GOT3 (cell line): Measurements from ENCODE around the gene GBX1.

Experiments used
- DNase-seq: peaks from one replicate; lab custom pipeline; 2025; ENCODE audit warnings: mixed read lengths; lab: John Stamatoyannopoulos, UW

GBX1 gene

GRCh38 chr7:151193203-151193978 lies 25.9 kb upstream of the GBX1 start:
- DNase-seq, result no peak

DNA sequence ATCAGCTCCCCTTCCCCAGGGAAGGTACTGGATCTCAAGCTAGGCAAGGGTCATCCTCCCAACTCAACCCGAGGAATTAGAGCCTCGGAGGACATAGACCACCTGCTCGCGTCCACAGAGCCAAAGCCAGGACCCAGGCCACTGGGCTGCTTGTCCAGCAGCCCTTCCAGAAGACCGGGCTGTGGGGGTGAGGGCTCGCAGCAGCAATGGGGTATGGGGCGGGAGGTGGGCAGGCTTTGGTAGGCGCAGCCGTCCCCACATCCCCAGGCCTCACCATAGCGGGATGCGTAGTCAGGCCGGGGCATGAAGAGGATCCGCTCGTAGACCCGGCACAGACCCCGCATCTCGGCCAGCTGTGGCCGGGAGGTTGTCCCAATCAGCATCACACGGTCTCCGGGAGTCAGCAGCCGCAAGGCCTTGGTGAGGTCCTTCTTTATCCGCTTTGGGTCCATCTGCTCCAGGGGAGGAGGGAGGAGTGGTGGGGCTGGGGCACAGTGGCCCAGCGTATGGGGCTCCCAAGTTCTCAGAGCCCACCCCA lies 24.6 kb upstream of the GBX1 start:
- DNase-seq, result no peak

DNA sequence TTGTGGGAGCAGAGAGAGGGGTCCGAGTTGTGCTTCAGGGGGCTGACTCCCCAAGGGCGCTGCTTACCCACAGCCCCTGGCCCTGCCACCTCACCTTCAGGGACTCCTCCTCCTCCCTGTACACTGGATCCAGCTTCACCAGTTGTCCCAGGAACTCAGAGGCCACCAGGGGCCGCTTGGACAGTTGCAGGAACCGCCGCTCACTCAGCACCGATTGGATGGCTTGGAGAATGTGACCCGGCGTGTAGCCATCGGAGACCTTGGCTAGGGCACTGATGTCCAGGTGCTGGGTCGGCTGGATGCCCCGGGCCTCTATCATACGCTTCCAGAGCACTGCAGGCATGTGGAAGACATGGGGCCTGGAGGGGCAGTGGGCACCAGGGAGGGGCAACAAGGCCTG lies 24.1 kb upstream of the GBX1 start:
- DNase-seq, result no peak

- no peak for DNase-seq
These were observed 21.5 kb upstream of the GBX1 start for GRCh38 chr7:151189038-151189437.

GRCh38 chr7:151188252-151188542 lies 20.7 kb upstream of the GBX1 start:
- DNase-seq, result no peak

DNA sequence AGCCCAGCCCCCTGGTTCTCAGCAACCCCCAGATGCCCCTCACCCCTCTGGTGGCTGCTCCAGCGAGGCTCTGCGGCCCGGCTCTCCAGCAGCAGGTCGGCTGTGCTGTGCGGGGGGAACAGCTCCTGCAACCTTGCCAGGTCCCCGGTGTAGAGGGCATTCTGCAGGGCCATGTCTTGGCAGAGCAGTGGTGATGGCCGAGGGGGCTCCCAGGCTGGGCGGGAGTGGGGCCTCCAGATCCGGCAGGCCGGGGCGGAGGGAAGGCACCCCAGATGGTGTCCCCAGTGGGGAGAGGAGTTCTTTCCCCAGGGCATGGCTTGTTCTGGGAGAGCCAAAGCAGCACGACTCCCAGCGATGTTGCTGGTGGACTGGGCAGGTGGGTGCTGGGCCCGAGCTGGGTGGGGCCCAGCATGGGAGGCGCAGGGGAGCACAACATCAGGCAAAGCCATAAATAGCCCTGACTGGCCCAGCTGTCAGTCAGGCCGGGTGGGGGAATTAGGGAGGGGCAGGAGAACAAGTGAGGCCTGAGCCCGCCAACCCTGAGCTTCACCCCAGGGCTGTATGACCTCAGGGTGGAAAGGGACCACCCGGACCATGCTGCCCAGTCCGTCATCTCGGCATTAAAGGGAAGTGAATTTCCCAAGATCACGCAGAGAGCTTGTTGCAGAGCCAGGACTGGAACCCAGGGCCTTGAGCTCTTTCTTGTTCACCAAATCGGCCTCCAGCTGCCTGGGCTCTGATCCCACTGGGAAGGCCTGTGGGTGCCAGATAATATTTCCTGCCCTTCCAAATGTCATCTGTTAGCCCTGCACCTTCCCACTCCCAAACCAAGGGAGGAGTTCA lies 20.1 kb upstream of the GBX1 start:
- DNase-seq, result no peak

- no peak for DNase-seq
These were observed 19.3 kb upstream of the GBX1 start, which contains the start of gene ASB10 for GRCh38 chr7:151186640-151187408. Gene ASB10, minus strand, starts transcription at chr7:151187250. Its CDS starts 120 bp downstream, at chr7:151187130.

DNA sequence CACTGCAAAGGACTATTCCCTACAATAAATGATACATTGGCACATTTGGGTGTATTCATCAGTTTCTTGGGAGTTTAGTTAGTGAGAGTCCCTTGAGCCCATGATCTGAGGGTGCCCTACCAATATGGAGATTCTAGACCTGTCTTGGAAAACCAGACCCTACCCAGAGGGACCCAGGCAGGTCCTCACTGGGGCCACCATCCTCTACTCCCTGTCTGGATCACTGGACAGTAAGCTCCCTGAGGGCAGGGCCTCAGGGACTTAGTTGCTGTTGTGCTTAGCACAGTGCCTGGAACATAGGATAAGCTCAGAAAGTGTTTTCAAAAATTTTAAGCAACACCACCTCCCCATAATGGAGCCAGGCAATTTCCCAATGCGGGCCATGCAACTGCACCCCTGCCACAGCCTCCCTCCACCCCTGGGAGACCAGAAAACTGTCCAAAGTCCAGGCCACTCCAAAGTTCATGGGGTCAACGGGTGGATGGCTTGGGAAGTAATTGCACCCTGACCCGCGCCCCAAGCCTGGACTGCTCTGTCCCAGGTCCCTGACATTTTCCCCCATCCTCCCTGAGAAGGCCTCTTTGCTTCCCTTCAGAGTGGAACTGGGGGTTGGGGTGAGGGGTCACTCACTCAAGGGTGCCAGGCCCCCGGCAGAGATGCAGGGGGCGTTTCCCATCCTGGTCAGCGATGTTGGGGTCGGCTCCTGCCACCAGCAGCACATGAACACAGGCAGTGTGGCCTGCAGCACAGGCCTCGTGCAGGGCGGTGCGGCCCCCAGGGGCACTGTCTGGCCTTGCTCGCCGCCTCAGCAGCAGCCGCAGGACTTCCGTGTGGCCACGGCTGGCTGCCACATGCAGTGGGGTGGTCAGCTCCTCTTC lies 18.5 kb upstream of the GBX1 start:
- DNase-seq, result no peak

DNA sequence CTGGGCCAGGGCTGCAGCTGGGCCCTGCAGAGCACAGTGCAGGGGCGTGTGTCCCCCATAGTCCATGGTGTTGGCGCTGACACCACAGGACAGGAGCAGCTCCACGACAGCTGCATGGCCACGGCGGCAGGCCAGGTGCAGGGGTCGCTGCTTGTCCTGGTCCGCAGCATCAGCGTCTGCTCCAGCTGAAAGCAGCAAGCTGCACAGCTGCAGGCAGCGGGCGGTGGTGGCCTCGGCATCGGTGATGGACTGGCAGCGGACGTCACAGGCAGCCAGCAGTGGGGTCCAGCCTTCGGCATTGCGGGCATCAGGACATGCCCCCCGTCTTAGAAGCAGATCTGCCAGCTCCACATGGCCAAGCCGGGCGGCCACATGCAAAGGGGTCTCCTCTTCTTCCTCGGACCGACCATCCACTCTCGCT lies 13.5 kb upstream of the GBX1 start:
- DNase-seq, result no peak

GRCh38 chr7:151179946-151180345 lies 12.5 kb upstream of the GBX1 start:
- no peak for DNase-seq

DNA sequence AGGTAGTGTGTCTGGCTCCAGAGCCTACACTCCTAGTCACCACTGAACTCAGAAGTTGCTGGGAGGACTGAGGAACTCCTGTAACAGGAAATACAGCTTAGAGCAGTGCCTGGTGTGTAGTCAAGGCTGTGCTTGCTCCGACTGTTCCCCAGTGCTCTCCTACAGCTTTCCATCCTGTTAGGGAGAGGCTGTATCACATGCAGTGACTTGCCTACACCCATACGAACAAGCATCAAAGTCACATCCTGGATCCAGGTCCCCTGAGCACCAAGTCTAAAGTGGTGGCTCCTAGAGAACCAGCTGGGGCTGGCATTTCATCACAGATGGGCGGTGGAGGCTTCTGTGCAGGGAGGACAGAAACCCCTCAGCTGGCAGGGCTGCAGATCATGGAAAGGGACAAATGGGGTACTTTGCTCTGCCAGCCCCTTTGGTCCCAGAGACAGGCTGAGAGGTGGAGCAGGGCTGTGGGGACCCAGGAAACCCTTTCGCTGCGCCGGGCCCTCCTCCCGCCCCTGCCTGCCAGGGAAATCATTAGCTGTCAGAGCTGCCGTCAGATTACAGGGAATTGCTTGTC lies 11.9 kb upstream of the GBX1 start:
- DNase-seq, result no peak

GRCh38 chr7:151178831-151179230 lies 11.3 kb upstream of the GBX1 start:
- DNase-seq, result no peak

- DNase-seq, result no peak
These were observed 10.7 kb upstream of the GBX1 start for GRCh38 chr7:151178236-151178635.

DNA sequence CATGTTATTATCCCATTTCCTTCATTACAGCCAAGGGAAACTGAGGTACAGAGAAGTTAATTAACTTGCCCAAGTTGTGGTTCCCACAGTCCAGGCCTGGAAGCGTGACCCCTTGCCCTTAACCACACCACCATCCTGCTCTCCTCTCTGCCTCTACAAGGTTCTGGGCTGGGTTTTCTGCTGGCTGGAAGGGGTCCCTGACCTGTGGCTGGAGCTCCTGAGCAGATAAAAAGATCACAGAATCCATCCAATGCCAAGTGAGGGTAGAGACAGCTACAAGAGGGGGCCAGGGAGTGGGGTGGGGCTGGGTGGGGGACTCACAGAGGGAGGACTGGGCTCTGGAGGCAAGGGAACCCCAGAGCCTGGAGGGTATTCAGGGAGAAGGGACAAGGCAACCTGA lies 9.8 kb upstream of the GBX1 start:
- DNase-seq, result no peak

- no peak for DNase-seq
These were observed 8.9 kb upstream of the GBX1 start for GRCh38 chr7:151176401-151176800.

DNA sequence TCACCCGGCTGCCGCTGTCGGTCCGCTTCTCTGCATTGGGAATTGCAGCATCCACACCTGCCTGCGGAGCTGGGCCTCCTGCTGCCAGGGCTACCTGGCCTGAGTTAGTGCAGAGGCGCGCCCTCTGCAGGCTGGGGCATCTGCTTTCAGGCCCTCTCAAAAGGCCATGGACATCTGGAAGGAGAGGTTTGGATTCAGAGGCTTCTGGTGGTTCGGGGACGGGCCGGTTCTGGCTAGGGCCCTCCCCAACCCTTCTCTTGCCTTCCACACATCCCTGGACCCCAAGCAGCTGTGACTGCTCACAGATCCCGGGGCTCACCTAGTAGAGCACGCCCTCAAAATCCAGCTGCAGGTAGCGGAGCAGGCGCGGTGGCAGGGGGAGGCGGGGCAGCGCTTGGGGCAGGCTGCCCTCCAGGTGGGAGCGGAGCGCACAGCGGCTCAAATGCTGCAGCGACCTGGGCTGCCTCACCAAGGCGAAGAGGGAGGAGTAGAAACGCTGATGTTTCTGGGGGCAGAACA lies 8.4 kb upstream of the GBX1 start:
- no peak for DNase-seq

DNA sequence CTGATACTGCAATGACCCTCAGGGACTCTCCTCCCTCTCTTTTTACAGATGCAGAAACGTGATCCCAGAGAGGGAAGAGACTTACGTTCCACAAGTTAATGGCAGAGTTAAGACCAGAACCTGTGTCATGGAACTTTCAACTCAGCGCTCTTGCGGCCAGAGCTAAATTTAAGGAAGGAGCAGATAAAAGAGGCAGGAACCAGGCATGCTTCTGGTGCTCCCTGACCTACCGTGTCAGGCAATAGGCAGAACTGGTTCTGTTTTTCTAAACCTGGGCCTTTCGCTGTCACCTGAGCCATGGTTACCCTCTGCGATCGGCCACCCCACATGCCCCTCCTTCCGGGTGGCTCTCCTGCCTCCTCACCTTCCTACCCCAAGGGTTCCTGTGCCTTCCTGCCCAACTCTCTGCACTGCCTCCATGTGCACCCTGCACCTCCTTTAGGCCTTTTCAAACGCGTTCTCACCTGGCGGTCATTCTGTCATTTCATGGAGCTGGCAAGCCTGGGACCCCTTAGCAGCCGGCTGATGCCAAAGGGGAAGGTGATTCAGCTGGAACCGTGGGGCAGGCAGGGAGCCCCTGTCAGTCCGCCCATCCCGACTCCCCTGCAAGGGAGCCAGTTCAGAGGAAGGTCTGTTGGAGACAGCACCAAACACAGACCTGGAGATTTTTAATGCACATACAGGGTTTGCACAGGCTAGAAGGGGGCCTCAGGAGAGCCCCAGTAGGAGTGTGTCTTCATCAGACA lies 7.7 kb upstream of the GBX1 start:
- DNase-seq, result no peak

DNA sequence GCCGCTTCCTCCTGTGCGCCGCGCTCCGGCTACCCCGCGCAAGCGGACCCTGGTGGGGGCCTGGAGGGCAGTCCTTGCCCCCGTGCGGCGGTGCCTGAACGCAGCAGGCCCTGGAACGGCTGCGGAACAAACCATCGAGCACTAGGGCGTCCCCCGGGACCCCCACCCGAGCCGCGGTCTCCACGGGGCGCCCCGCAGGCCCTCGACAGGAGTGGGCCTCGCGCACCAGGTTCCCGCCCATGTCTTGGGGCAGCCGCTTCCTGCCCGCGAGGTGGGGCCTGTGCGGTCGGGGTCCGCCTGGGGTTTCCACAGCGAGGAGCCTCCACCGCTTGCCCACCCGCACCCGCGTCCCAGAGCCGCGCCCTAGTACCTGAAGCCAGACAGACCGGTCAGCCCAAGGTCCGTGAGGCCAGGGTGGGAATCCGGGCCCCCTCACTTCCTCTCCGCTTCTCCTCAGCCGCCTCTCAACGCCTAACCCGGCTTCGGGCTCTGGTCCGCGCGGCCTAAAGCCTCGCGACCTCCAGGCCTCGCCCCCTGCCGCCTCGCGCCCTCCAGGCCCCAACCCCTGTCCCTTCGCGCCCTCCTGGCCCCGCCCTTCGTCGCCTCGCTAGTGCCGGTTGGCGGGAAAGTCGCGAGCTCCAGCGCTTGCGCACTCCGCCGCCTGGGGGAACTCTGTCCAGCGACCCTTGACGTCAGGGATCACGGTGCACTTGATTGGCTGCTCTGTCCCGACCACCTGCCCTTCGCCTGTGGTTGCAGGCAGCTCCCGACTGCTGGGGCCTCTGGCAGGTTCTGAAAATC lies 7.0 kb upstream of the GBX1 start:
- DNase-seq, result no peak
